GM19372 (cell line): ENCODE data around the gene ZBTB24.

Source experiments
- ATAC-seq: cut with Tn5 transposase; IDR thresholded peaks from one replicate; pipeline ENCODE4 v1.9.1; 2021; ENCODE audit warnings: mild to moderate bottlenecking, low read depth, moderate library complexity; ENCODE audit not compliant: unreplicated experiment

The ZBTB24 gene

DNA sequence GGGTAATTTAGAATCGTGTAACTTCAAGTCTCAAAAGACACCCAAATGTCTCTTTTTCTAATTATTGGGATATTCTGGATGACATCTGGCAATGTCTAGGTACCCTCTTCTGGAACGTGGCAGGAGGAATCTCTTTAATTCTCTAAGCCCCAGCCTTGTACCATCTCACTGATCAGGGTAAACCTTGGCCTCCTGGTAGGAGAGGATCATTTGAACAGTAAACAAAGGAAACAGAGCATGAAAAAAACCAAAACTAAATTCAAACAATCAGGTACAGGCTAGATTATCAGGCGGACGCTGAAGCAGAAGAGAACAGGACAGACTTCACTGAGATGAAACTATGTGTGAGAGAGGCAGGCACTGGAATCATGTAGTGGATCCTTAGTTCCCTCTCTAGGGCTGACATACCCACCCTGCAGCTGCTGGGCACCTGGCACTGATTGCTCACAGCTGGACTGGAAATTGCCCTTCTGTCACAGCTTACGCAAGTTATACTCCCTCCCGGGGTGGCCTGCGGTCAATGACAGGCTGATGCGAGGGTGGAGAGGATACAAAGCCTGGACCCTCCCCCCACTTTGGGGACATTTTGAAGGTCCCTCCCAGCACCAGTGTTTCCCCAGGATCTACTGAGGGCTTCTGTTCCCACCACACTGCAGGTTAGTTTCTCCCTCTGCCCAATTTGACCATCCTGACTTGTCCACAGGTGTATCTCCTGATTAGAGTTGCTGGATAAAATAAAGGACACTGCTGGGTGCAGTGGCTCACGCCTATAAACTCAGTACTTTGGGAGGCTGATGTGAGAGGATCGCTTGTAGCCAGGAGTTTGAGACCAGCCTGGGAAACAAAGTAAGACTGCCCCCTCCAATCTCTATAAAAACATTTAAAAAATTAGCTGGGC lies 20.6 kb upstream of the ZBTB24 start:
- no peak for ATAC-seq

DNA sequence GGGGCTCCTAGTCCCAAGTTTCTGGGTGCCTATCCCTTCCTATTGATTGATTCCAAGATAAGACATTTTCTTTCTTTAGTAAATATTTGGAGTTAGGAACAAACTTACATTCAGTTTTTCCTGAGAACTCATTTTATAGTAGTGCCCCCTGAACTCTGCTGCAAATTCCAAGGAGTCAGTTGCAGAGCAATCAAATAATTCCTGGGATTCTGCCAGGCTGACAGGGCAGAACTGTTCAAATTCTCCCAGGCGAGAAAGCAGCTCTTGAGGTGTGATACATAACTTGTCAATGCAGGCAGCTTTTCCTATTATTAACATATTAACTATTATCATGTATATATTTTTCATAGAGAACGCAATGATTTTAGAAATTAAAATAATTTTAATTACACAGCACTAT lies 15.9 kb upstream of the ZBTB24 start:
- ATAC-seq: no peak

DNA sequence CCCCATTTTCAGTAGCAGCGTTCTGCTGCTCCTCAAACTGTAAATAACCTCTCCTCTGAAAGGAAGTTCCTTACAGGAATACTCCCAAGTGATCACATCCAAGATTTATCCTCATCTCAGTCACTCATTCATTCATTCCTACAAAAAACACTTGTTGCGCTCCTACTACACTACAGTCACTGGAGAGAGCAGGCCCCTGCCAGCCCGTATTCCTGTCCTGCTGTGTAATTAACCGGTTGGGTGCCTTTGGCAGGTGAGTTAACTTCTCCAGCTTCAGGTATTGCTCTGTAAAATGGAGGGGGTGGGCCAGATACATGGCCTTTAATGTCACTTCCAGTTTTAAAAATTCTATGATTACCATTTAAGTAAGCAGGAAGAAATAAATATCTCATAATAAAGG lies 15.0 kb upstream of the ZBTB24 start:
- no peak for ATAC-seq

DNA sequence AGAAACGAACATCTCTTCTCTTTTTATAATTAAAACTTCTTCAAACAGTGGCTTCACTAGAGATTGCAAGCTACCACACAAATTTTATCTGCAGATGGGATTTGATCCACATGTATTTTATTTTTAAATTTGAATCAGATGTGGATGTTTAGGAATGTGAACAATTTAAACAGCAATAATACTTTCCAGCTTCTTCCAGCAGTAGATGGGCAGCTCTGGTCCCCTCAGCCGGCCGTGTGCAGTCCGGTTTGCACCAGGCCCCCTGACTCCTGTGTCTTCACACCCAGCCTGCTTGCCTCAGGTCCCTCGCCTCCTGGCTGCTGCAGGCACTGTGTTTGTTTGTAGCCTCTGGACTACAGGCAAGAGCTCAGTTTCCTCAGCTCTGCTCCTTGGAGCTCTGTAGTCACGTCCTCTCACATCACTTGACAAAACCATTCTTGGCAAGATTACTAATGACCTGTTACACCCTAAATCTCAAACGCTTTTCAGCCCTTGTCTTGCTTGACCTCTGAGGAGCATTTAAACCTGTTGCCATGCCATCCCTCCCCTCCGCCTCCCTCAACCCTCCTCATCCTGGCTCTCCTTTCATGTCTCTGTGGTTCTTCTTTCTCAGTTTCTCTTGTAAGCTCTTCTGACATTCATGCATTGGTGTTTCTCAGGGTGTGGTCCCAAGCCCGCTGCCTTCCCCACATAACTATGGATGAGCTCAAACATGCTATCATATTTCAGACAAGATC lies 13.2 kb upstream of the ZBTB24 start:
- no peak for ATAC-seq

DNA sequence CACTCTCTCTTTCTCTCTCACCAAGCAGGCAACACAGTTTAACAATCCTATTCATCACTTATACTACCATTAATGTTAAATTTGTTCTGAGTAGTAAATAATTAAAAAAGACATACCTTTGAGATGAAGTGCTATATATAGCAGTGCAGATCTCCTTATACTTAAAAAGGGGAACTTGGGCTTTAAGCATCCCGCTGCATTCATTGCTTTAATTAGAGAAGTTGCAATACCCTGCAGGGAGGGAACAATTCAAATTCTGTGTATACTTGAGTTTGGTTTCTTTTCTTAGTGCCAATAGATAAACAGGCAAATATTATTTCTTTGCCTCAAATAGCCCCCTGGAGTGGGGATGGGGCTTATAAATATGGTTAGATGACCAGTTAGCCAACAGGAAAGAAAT lies 10.8 kb upstream of the ZBTB24 start:
- ATAC-seq: no peak

DNA sequence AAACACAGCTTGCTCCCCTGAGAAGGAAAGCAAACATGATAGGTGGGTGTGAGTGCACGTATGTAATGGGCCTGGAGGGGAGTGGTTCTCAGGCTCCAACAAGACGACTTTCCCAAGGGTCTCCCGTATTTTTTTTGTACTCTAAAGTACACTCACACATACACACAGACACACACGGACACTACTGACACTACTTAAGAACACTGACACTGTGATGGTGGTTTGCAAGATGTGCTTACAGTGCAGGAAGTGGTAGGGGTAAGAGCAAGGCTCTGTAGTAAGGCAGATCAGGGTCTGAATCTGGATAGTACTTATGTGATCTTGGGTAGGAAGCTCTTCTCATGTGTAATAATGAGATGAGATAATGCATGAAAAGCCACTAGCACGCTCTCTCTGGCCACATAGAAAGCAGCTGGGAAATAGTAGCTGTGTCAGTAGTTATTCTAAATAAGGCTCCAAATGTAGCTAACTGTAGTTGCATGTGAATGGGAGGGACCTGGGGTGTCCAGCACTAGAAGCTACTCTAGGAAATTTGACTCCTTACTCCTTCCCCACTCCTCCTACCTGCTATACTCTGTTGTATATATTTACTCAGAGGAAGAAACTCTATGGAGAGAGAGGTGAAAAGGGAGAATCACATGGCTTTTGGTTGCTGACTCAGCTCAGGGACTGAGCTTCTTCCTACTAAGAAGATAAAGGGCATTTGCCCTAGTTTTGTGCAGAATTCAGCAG lies 8.4 kb upstream of the ZBTB24 start:
- ATAC-seq: no peak

DNA sequence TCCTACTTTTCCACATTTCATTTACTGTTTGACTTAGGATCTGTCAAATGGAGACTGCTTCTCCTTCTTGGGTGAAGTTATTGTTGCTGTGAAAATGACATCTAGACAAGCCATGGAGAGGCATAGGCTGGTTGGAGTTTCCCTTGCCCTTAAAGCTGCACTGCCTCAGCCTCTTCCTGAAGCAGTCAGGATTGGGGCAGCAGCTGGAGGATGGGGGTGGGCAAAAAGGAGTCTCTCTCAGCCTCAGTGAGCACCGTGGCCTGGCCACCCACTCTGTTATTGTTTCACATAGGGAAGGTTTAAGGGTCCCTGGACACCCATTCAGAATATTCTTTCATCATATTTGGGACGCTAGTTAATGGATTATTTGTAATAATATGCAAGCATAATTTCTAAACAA lies 7.7 kb upstream of the ZBTB24 start:
- no peak for ATAC-seq

DNA sequence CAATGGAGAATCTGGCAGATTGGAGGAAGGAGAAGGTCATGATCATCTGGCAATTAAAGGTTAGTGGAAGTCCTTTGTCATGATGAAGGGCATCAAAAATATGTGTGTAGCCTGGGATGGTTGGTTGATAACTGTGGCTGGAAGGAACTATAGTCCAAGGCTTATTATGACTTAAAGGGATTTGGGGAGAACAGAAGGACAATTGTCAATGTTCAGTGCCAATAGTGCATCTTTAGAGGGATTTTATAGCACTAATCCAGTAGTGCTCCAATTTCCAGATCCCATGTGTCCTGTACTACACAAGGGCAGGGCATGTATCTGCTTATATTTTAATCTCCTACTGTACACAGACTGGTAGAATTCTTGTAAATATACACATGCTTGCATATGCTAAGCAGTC lies 5.0 kb upstream of the ZBTB24 start:
- no peak for ATAC-seq

DNA sequence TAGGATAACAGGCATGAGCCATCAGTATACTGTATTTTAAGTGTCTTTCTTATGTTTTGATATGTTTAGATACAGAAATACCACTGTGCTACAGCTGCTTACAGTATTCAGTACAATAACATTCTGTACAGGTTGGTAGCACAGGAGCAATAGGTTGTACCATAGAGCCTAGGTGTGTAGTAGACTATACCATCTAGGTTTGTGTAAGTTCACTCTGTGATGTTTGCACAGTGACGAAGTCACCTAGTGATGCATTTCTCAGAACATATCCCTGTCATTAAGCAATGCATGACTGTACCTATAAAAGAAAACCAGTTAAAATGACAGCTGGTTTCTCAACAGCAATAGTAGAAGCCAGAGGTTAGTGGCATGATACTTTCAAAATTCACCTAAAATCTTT lies 3.0 kb upstream of the ZBTB24 start:
- ATAC-seq: no peak

DNA sequence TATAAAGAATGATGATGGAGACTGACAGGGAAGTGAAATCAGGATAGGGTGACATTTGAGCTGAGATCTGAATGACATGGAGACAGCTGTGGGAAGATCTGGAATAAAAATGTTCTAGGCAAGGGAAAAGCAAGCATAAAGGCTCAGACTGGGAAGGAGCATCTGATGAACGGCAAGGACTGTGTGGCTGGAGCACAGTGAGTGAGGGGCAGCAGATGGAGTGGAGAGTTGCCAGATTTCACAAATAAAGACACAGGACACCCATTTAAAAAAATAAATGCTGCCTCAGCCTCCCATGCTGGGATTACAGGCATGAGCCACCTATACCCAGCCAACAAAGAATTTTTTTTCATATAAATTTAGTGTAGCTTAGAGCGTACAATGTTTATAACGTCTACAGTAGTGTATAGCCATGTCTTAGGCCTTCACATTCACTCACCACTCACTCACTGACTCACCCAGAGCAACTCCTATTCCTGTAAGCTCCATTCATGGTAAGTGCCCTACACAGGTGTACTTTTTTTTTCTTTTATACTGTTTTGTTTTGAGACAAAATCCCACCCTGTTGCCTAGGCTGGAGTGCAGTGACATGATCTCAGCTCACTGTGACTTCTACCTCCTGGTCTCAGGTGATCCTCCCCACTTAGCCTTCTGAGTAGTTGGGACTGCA lies 2.4 kb upstream of the ZBTB24 start:
- ATAC-seq: no peak

DNA sequence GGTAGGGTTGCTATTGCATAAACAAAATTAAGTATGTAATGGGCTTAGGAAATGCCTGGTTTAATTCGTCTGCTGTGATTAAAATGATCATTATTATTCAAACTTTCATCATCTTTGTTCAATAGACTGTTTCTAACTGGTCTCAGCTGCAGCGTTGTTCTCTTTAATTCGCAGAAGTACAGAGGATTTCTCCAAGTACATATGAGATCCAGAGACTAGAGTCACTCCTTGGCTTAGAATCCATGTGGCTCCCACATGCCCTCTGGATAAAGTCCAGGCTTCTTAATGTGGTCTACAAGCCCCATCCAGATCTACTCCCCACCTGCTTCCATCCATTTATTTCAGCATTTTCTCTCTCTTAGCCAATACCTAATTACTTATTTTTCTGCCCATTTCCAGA lies 1.1 kb upstream of the ZBTB24 start:
- no peak for ATAC-seq

DNA sequence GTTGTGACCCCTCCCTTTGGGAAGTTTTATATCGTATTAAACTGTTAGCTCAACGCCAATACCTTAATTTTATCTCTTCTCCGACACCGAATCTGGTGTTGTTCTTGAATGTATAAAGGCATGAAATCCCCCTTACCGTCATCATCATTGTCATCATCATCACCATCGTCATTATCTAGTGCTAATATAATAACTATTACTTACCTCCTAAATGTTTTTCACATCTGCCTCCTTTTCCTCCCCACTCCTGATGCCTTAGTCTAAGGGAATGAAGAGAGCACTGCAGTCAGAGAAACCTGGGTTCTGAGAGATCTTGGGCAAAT lies 677 bp upstream of the ZBTB24 start:
- ATAC-seq: no peak

DNA sequence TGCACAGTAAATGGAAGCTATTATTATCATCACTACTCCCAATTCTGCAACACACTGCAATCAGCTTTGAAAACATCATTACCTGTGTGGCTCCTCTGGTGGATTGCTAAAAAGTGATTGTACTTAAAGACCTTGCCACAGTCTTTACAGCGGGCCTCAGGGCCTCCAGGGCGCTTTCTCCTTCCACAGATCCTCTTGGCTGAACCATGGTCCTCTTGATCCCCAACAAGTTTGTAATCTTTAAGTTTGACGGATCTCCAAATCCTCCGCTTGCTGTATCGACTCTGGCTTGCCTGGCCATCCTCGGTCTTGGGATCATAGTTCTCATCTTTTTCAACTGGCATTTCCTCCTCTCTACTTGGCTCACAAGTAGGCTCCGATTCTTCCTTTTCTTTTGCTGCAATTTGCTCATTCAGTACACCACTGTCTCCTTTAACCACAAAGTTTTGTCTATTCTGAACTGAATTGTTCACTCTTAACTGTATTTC lies 2.0 kb downstream of the ZBTB24 start:
- no peak for ATAC-seq

DNA sequence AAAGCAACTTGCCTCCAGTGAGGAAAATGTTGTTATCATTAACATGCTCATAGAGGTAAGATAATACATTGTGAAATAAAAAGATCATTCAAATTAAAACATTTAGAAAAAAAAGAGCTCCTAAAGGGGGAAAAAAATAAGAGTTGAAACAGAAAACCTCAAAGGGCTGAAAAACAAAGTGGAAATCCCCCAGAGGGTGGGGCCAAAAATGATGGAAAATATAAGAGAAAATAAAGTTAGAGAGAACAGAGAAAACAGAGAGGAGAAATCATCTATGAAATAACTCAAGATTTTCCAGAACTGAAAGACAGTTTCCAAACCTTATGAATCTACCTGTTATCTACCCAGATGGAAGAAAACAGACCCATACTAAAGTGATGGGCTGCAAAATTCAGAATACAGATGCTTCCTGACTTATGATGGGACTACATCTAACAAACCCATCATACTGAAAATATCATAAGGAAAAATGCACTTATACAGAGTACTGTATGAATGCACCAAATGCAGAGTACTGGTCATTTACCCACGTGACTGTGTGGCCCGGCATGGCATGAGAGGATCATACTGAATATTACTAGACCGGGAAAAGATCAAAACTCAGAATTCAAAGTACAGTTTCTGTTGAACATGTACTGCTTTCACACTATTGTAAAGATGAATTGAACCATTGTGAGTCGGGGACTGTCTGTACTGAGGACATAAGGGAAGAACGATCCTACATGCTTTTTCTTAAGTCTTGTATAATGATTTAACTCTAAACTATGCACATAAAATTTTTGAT lies 4.0 kb downstream of the ZBTB24 start:
- ATAC-seq: no peak

DNA sequence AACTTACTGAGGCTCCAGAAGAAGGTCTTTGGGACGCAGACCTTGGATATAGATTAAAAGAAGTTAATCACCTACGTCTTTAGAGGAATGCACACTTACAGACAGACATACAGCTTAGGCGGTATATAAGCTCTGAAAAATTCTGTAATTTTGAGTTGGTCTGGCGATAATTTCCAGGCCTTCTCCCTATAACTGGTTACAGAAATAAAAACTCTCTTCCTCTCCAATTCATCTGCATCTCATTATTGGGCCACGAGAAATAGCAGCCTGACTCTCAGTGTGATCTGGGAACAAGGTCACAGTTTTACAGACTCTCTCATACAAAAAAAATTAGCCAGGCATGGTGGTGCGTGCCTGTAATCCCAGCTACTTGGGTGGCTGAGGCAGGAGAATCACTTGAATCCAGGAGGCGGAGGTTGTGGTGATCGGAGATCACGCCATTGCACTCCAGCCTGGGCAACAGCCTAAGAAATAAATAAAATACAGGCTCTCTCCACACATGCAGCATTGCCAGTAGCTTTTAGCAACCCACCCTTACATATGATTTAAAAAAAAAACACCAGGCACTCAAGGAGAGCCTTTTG lies 4.7 kb downstream of the ZBTB24 start:
- no peak for ATAC-seq

DNA sequence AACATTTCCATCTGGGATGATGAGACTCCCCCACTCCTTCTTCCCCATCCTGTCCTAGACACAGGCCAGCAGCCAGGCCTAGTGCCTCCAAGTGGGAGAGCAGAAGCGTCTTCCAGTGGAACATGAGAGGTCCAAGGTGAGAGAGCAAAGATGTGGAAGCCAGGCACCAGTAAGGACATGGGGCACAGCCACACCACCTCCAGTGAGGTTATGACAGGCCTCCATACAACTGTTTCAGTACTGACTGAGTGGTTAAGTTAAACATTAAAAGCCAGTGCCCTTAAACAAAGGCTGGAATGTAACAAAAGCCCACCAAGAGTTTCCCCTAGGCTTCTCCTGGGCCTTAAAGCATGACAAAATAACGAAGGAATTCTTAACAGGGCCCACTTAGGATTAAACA lies 5.3 kb downstream of the ZBTB24 start:
- peak; percentile 40 for ATAC-seq

DNA sequence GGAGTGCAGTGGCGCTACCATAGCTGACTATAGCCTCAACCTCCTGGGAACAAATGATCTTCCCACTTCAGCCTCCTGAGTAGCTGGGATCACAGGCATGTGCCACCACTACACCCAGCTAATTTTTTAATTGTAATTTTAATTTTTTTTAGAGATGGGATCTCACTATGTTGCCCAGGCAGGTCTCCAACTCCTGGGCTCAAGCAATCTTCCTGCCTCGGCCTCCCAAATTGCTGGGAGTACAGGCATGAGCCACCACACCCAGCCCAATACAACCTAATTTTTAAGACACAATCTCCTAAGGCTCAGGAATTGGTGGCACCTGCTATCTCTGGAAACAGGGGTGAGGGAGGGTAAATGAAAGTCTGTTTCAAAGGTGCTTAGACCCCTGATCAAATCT lies 5.8 kb downstream of the ZBTB24 start:
- ATAC-seq: no peak

DNA sequence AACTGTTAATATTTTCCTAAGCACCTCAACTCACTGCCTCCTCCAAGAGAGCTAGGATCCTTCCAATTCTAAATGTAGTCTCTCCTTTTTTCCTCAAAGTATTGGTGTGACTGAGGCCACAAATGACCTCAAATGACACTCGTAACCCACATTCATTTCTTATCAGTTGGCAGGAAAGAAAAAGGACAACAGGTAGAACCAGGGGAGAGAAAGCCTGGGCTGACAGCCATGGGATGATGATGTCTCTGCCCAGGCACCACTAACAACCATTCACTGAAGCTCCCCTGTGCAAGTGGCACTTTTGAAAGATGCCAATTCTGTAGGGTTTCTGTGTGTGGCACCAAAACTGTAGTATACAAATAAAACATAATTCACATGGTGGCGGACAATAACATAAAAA lies 7.4 kb downstream of the ZBTB24 start:
- ATAC-seq: no peak

DNA sequence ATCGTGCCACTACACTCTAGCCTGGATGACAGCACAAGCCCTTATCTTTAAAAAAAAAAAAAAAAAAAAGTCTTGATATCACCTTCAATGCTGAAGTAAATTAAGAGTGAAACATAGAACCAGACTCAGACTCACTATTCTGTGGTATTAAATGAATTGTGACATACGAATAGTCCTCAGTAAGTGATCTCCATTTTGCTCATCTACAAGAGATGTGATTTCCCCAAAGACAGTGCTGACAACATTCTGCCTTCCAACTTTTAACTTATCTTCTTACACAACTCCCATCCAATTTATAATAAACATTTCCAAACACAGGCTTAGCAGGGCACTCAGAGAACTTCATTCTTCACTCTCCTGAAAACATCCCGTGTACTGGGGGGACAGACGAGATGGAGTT lies 8.0 kb downstream of the ZBTB24 start:
- no peak for ATAC-seq

DNA sequence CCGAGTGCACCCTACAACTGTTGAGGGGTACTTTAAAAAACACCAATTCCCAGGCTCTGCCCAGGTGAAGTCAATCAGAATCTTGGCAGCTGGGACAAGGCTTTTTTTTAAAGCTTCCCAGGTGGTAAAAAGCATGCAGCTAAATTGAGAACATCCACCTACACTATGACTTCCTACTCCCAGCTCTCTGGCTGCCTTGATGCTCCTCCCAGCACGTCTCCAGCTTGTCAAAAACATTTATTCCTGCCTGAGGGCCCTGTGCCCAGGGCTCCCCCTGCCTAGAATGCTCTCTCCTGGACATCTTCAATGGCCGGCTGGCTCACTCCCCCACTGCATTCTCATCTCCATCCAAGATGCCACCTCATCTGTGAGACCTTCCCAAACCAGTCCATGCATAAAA lies 9.9 kb downstream of the ZBTB24 start:
- ATAC-seq: no peak
